Kidney (tissue), 14 donors: ENCODE results near the gene VTI1A. TPM values are rescaled to one million over a fixed set of nuclear protein-coding genes. Genes with fewer than 3 reads are reported as not detected.

Experiments
- DNase-seq, 5 donors: peaks; one replicate each; pipeline ENCODE4 v3.0.0-alpha.2; 2013 to 2020
- FAIRE-seq: peaks from 2 replicates; lab custom pipeline; 2012; peaks lifted over from hg19 to GRCh38; lab: Jason Lieb, UNC
- H3K27ac ChIP-seq, 2 donors: one replicate each; pipeline ENCODE4 v1.7.0; 2013; ENCODE audit warnings: low read depth in 2 of 2, low read length in 2 of 2, inconsistent platforms in 1 of 2
- H3K27me3 ChIP-seq: one replicate; pipeline ENCODE4 v1.7.1; 2013; ENCODE audit warnings: low read length, inconsistent platforms; ENCODE audit not compliant: control insufficient read depth, insufficient read depth
- H3K36me3 ChIP-seq, 3 donors: one replicate each; pipeline versions ENCODE4 v1.7.0 to v1.7.1; 2013; ENCODE audit warnings: low read length in 3 of 3, control low read depth in 1 of 3, inconsistent platforms in 1 of 3; ENCODE audit not compliant: insufficient read depth in 3 of 3, control insufficient read depth in 2 of 3
- H3K4me1 ChIP-seq, 3 donors: one replicate each; pipeline versions ENCODE4 v1.7.0 to v1.7.1; 2013; ENCODE audit warnings: low read length in 3 of 3, inconsistent platforms in 1 of 3, low read depth in 1 of 3; ENCODE audit not compliant: control insufficient read depth in 2 of 3, insufficient read depth in 2 of 3
- H3K4me3 ChIP-seq, 3 donors: one replicate each; pipeline versions ENCODE4 v1.7.0 to v1.8.1; 2013; ENCODE audit warnings: low read length in 3 of 3, control low read depth in 1 of 3, inconsistent platforms in 1 of 3
- H3K9ac ChIP-seq, 3 donors: one replicate each; pipeline versions ENCODE4 v1.7.0 to v1.7.1; 2013; ENCODE audit warnings: low read length in 3 of 3, control low read depth in 1 of 3, inconsistent platforms in 1 of 3
- H3K9me3 ChIP-seq, 3 donors: one replicate each; pipeline versions ENCODE4 v1.7.0 to v1.7.1; 2013; ENCODE audit warnings: low read length in 3 of 3, control low read depth in 1 of 3, inconsistent platforms in 1 of 3; ENCODE audit not compliant: control insufficient read depth in 2 of 3, insufficient read depth in 1 of 3
- CTCF ChIP-seq: IDR thresholded peaks from 3 replicates; pipeline ENCODE4 v1.5.1; 2012; ENCODE audit warnings: mild to moderate bottlenecking, moderate library complexity, borderline replicate concordance; ENCODE audit not compliant: insufficient read depth; ENCODE audit errors: extremely low read depth
- intact Hi-C: fragments of 100-400 bp; cut with DNase I; formaldehyde crosslinking; loops from one replicate; pipeline ENCODE4 v1.11.1; 2022
- polyA plus RNA-seq: library from polyadenylated mRNA; stranded (reverse); fragments of 350-450 nt; fragmentation: Illumina TruSeq; extraction: RNeasy Lipid Tissue Mini Kit (QIAGEN cat#74804); gene quantifications from one replicate; pipeline ENCODE4 v1.2.3, GENCODE V29; 2014; ENCODE audit warnings: low read depth, low replicate concordance; ENCODE audit not compliant: insufficient read depth
- total RNA-seq: library from RNA; stranded (reverse); fragmentation: NEBNext Ultra II Directional; extraction: Animal tissue kit (Norgen Biotek cat#: 25700); gene quantifications from one replicate; pipeline ENCODE4 v1.2.1, GENCODE V29; 2021
- donor health status: control.
- donor health status: control.
- donor health status: control.
- donor health status: control.
- donor health status: control.
- donor health status: DM: yes; HTN: yes; CAD: no.
- donor health status: Normal renal cell carcinoma (clear cell type).

VTI1A gene
- total and polyA plus RNA-seq, 2 donors from 2014 or later, result 9.2 to 41.8 TPM

- H3K27ac ChIP-seq, result no peak overlapping the region
- no peak for DNase-seq
- H3K4me3 ChIP-seq, result no peak overlapping the region
- intact Hi-C loops, result no loop called here
- H3K36me3 ChIP-seq, result no peaks in the 10 kb centered on the region
- no peak for TF ChIP-seq CTCF
- no peaks in the 10 kb centered on the region for H3K27me3 ChIP-seq
- H3K9ac ChIP-seq, result no peak overlapping the region
- FAIRE-seq, result no peak
- no peaks in the 10 kb centered on the region for H3K4me1 ChIP-seq
- no peaks in the 10 kb centered on the region for H3K9me3 ChIP-seq
These were observed 134.9 kb downstream of the VTI1A start for GRCh38 chr10:112581921-112582320.

GRCh38 chr10:112583236-112583939 is 136.4 kb downstream of the VTI1A start:
- Histone ChIP-seq H3K27ac (no peak overlapping the region), H3K9me3 (no peaks in the 10 kb centered on the region), H3K4me1 (no peaks in the 10 kb centered on the region), H3K9ac (no peak overlapping the region), H3K4me3 (no peak overlapping the region), H3K27me3 (no peaks in the 10 kb centered on the region), H3K36me3 (no peaks in the 10 kb centered on the region)
- intact Hi-C loops, result no loop called here
- no peak for TF ChIP-seq CTCF
- FAIRE-seq (no peak), DNase-seq (peak in 2 of 5 donors; percentile 15 to 29)

- no peaks in the 10 kb centered on the region for H3K9me3 ChIP-seq
- no peak for DNase-seq
- TF ChIP-seq CTCF, result no peak
- H3K9ac ChIP-seq, result no peak overlapping the region
- H3K4me1 ChIP-seq, result no peaks in the 10 kb centered on the region
- H3K27ac ChIP-seq, result no peak overlapping the region
- H3K36me3 ChIP-seq, result no peaks in the 10 kb centered on the region
- no peak overlapping the region for H3K4me3 ChIP-seq
- intact Hi-C loops, result no loop called here
- no peak for FAIRE-seq
- H3K27me3 ChIP-seq, result no peaks in the 10 kb centered on the region
These were observed 137.3 kb downstream of the VTI1A start for GRCh38 chr10:112584276-112584675.
